Eye (tissue), 1 donor: ENCODE data around the gene TOR1A.

Experiments used
- DNase-seq: peaks from one replicate; pipeline ENCODE4 v3.0.0-alpha.2; 2015

Gene TOR1A

DNA sequence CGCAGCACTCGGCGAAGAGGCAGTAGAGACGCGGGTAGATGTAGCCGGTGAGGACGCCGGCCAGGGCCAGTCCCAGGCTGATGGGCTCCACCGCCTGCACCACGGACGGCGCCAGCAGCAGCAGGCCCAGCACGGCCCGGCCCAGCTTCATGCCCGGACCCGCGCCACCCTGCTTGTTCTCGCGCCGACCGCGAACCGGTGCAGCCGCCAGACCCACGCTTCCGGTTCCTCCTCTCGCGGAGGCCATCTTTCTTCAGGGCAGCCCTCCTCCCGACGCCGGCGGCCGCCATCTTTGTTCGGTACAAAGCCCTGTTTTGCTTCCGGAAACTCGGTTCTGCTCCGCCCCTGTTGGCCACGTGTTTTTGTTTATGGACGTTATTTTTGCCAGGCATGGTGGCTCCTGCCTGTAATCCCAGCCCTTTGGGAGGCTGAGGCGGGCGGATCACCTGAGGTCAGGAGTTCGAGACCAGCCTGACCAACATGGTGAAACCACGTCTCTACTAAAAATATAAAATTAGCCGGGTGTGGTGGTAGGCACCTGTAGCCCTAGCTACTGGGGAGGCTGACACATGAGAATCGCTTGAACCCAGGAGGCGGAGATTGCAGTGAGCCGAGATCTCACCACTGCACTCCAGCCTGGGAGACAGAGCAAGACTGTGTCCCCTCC lies at the start of gene TOR1A:
TOR1A (minus strand) TSS at position 202 of the 667 bp plus-strand sequence; CDS start at position 151, 51 bp downstream.
- peak; percentile 96 for DNase-seq

GRCh38 chr9:129871046-129871445 lies 47.1 kb upstream of the TOR1A start:
- no peak for DNase-seq

DNA sequence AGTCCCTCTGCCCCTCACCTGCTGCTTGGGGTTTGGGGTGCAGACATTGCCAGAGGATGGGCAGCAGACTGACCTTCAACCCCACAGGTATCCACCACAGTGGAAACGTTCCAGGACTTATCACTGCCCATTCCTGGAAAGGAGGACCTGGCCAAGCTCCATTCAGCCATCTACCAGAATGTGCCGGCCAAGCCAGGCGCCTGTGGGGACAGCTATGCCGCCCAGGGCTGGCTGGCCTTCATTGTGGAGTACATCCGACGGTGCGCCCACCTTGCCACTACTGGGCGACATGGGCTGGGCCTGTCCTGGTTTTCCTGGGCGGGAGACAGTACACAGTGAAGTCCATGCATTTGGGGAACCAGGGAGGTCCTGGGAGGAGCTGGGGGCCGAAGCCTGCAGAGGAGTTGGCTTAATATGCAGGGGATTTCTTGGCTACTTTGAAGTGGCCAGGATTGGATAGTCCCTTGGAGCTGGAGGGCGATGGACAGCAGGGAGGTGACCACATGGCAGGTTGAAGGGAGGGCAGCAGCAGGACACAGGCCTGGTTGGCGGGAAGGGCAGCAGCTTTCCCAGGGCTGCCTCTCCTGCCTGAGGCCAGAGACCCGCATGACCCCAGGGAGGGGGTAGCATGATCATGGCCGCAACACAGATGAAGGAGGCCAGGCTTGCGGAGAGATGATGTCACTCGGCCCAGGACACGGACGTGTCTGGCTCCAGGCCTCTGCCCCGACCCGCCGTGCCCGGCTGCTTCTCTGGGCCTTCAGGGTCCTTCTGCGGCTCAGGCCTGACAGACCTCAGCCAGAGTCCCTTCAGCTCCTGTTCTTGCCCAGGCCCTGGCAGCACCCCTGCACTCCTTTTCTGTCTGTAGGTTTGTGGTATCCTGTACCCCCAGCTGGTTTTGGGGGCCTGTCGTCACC lies 45.9 kb upstream of the TOR1A start:
- no peak for DNase-seq

- no peak for DNase-seq
Observed at GRCh38 chr9:129868872-129869486, 45.0 kb upstream of the TOR1A start.

DNA sequence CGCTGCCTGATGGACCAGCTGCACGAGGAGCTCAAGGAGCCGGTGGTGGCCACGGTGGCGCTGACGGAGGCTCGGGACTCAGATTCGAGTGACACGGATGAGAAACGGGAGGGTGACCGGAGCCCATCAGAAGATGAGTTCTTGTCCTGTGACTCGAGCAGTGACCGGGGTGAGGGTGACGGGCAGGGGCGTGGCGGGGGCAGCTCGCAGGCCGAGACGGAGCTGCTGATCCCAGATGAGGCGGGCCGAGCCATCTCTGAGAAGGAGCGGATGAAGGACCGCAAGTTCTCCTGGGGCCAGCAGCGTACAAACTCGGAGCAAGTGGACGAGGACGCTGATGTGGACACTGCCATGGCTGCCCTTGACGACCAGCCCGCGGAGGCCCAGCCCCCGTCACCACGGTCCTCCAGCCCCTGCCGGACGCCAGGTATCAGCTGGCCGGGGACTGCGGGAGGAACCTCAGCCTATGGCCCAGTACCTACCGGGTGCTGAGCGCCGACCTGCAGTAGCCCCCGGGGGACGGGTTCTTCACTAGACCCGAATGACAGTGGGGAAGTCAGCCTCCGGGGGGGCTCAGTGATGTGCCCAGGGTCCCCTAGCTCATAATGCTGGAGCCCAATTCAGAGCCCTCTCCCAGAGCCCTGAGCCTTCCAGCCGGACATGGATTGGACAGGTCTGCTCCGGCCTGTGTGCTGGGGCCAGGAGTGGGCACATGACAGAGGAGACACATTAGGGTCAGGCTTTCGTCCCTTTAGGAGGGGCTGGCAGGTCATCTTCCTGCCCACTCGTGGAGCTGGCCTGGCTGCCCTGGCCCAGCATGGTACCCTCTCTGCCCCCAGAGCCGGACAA lies 44.3 kb upstream of the TOR1A start:
- DNase-seq = no peak

- DNase-seq = no peak
Observed at GRCh38 chr9:129867136-129868022, 43.4 kb upstream of the TOR1A start.

- no peak for DNase-seq
Observed at GRCh38 chr9:129866394-129867135, 42.6 kb upstream of the TOR1A start.

GRCh38 chr9:129865668-129866320 lies 41.9 kb upstream of the TOR1A start:
- no peak for DNase-seq

DNA sequence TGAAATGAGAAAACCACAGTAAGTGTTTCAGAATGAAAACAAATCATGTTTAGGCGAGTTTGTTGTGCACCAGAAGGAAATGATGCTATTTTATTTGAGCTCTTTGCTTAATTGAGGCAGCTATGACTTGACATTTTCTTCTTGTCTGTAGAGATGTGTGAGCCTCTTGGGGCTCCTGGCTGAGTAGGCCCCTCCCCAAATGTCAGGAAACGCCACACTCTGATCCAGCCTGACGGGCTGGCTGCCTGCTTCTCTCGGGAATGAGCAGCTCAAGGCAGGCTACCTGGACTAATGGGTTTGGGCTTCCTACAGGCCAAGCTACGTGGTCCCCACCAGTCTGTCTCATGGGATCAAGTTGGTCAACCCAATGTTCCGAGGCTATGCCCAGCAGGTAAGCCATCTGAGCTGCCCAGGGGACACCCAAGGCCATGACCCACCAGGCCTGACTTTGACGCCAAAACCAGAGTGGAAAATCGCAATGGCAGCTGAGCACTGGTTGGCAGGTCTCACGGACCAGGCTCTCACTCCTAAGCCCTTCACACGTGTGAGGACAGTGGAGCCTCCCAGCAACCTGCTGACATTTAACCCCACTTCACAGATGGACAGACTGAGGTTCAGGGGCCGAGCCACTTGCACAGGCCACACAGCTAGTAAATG lies 41.2 kb upstream of the TOR1A start:
- DNase-seq = no peak

DNA sequence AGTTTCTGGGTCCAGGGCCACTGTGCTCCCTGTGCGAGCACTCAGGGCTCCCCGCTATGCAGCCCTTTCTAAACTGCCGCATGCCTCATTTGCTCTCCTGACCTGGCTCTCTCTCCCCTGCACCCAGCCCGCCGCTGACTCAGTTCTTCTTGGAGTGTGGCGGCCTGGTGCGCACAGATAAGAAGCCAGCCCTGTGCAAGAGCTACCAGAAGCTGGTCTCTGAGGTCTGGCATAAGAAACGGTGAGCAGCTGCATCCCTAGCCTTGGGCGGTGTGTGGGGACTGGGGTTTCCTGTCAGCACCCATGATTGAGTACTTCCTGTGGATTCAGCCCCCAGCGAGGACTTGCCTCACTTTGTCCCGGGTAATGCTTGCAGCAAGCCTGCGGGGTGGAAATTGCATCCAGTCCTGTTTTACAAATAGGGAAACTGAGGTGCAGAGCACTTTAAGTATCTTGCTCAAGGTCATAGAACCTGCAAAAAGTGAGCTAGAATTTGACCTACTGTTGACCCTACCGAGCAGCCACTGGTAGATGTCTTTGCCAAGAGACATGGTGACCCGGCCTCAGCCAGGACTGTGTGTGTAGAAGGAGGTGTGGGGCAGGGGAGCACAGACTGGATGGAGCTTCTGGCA lies 39.2 kb upstream of the TOR1A start:
- no peak for DNase-seq

DNA sequence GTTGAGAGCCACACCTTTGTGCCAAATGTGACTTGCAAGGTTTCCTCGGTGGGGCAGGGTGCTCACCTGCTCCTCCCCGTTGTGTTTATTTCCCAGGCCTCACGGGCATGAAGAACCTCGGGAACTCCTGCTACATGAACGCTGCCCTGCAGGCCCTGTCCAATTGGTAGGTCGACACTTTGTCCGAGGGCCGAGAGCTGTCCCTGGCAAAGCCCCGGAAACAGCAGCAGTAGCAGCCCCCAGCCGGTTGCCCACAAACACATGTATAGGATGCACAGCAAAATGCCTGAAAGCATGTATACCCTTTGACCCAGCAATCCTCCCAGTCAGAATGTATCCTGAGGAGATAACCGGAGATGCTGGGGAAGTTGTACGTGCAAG lies 37.5 kb upstream of the TOR1A start:
- DNase-seq = no peak

DNA sequence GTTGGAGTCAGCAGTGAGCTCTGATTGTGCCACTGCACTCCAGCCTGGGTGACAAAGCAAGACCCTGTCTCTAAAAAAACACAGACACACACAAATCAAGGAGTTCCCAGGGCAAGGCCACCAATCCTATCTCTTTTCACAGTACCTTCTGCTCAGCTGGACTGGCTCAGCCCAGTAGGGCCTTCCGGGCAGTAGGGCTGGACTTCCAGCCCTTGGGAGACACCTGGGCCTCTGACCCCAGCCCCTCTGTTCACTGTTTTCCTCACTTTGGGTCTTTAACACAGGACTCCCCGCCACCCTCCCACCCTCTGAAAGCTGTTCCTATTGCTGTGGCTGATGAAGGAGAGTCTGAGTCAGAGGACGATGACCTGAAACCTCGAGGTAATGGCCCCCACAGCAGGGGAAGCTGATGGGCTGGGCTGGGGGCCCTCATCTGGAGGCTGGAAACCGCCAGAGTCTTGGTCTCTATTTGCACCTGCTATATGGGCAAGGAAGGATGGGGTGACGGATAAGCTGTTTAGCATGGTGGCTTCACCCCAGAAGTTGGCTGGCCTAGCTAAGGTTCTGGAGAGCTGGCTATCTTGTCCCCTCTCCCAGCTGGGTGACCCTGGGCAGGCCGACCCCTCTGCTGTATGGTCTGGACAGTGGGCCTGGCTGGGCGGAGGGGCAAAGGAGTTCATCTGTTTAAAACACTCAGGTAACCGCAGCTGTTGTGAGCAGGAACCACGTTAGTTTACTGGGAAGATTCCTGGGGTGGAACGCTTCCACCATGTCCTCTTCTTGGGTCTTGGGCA lies 36.9 kb upstream of the TOR1A start:
- no peak for DNase-seq

DNA sequence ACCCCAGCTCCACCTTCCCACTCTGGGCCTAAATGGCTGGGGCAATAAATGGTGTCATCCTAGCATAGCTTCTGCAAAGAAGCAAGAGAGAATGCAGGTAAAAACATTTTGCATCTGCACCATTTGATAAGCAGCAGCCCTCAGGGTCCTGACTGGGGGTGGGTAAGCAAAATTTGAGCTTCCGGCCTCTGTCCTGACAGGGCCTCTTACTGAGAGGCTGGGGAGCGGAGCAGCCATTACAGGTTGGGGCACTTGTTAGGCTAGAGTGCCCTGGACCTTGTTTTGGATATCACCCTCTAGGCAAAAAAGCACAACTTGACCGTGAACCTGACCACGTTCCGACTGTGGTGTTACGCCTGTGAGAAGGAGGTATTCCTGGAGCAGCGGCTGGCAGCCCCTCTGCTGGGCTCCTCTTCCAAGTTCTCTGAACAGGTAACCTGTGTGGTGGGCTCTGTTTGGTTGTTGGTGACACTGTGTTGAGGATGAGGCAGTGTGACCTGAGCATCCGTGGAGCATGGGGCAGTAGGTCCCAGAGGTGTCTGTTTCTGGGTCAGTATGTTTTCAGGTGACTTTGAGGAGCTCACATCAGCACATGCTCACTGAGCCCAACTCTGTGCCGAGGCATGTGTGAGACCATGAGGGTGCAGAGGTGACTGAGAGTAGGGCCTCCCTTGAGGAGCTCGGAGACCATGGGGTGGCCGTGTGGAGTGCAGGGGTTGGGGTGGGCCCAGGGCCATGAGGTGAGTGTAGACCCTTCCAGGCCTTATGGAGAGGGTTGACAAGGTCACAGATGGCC lies 34.4 kb upstream of the TOR1A start:
- no peak for DNase-seq

DNA sequence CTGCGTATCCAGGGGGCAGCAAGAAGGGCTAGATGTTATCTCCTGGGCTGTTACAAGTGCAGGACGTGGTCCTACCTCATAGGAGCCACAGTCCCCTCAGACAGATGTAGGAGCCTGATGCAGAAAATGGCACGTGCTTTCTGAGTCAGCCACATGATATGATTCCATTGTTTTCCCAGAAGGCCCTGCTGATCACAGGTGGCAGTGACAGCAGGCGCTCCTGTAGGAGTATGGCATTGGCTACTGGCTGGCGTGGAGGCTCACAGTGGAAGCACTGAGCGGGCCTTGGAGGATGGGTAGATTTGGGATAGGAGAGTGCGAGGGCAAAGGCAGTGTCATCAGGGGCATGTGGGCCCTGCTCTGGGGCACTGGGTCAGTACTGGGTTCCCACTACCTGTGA lies 33.3 kb upstream of the TOR1A start:
- DNase-seq = no peak

- no peak for DNase-seq
Observed at GRCh38 chr9:129854588-129855110, 30.7 kb upstream of the TOR1A start.

- DNase-seq = no peak
Observed at GRCh38 chr9:129853614-129854013, 29.7 kb upstream of the TOR1A start.

GRCh38 chr9:129852579-129852978 lies 28.6 kb upstream of the TOR1A start:
- no peak for DNase-seq
